T1000 (cell line): ENCODE results near the gene ITIH1.
"Not testable (repeated sequence)": the region's sequence is repeated elsewhere in the genome, so short reads cannot be mapped to it uniquely, and the experiment has no call there.

Source experiments
- DNase-seq: peaks from one replicate; lab custom pipeline; 2025; ENCODE audit warnings: mixed read lengths; lab: John Stamatoyannopoulos, UW

The ITIH1 gene

GRCh38 chr3:52774066-52774713 is 3.2 kb upstream of the ITIH1 start:
- DNase-seq: no peak

- no peak for DNase-seq
Measured at GRCh38 chr3:52774901-52775864, 2.2 kb upstream of the ITIH1 start.

- no peak for DNase-seq
Measured at GRCh38 chr3:52775877-52776276, 1.5 kb upstream of the ITIH1 start.

- DNase-seq: not testable (repeated sequence)
Measured at GRCh38 chr3:52776486-52776885, 913 bp upstream of the ITIH1 start.

GRCh38 chr3:52777959-52778805 is 783 bp downstream of the ITIH1 start:
- no peak for DNase-seq

- no peak for DNase-seq
Measured at GRCh38 chr3:52779011-52779836, 1.8 kb downstream of the ITIH1 start.

GRCh38 chr3:52779837-52780585 is 2.6 kb downstream of the ITIH1 start:
- DNase-seq: no peak

GRCh38 chr3:52781741-52782140 is 4.3 kb downstream of the ITIH1 start:
- DNase-seq: no peak

GRCh38 chr3:52782412-52783210 is 5.2 kb downstream of the ITIH1 start:
- no peak for DNase-seq

GRCh38 chr3:52783211-52783555 is 5.8 kb downstream of the ITIH1 start:
- DNase-seq: no peak

- no peak for DNase-seq
Measured at GRCh38 chr3:52784021-52784621, 6.7 kb downstream of the ITIH1 start.

GRCh38 chr3:52784931-52785590 is 7.7 kb downstream of the ITIH1 start:
- no peak for DNase-seq

- no peak for DNase-seq
Measured at GRCh38 chr3:52786330-52787215, 9.2 kb downstream of the ITIH1 start.

- DNase-seq: no peak
Measured at GRCh38 chr3:52787246-52787645, 9.8 kb downstream of the ITIH1 start.

GRCh38 chr3:52787672-52788625 is 10.6 kb downstream of the ITIH1 start:
- no peak for DNase-seq

- DNase-seq: no peak
Measured at GRCh38 chr3:52788890-52789745, 11.7 kb downstream of the ITIH1 start.
